OCI-LY1 (cell line): Measurements from ENCODE around the gene HKDC1.

ENCODE experiments used
- CTCF ChIP-seq: fragments of 200-600 bp; sonication (generic), shearing (Covaris generic); IDR thresholded peaks from 2 replicates; pipeline ENCODE4 v1.5.1; 2017; ENCODE audit warnings: mild to moderate bottlenecking, antibody characterized with exemption, low read length, moderate library complexity, mixed read lengths
- EZH2 ChIP-seq: fragments of 200-600 bp; sonication (generic), shearing (Covaris generic); IDR thresholded peaks from 2 replicates; pipeline ENCODE4 v1.8.0; 2017; ENCODE audit warnings: borderline replicate concordance, mixed run types, mild to moderate bottlenecking, antibody characterized with exemption, low read length, moderate library complexity, mixed read lengths

- TF ChIP-seq CTCF (no peak), EZH2 (no peak)
These were observed 29.9 kb downstream of the HKDC1 start for GRCh38 chr10:69250041-69250440.
